Medulla oblongata (tissue), 1 donor: Measurements from ENCODE around the gene OPN1MW3.
"Not testable (repeated sequence)": the region's sequence is repeated elsewhere in the genome, so short reads cannot be mapped to it uniquely, and the experiment has no call there.

ENCODE experiments used
- DNase-seq: peaks from one replicate; pipeline ENCODE4 v3.0.0-alpha.2; 2015; ENCODE audit errors: extremely low spot score

Gene OPN1MW3

GRCh38 chrX:154296731-154297130, 39.3 kb downstream of the OPN1MW3 start:
- DNase-seq = no peak

GRCh38 chrX:154298312-154298711, 40.9 kb downstream of the OPN1MW3 start:
- no peak for DNase-seq

DNA sequence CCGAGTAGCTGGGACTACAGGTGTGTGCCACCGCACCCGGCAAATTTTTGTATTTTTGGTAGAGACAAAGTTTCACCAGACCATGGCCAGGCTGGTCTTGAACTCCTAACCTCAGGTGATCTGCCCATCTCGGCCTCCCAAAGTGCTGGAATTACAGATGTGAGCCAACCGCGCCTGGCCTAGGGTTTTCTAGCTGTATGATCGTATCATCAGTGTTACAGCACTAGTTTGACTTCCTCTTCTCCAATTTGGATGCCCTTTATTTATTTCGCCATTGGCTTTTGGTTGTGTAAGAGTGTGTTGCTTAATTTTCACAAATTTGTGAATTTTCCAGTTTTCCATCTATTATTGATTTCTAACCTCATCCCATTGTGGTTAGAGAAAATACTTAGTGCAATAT, 43.4 kb downstream of the OPN1MW3 start:
- no peak for DNase-seq

DNA sequence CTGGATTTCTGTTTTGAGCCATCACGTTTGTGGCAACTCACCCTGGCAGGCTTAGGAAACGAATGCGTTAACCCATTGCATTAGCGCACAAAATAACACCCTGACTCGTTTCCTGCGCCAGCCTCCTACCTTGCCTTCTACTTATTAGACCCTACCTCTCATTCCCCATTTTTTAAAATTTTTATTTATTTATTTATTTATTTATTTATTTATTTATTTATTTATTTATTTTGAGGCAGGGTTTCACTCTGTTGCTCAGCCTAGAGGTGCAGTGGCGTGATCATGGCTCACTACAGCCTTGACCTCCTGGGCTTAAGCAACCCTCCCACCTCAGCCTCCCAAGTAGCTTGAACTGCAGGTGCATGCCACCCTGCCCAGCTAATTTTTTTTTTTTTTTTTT, 45.6 kb downstream of the OPN1MW3 start:
- not testable (repeated sequence) for DNase-seq

GRCh38 chrX:154303476-154303875, 46.1 kb downstream of the OPN1MW3 start:
- DNase-seq = no peak

DNA sequence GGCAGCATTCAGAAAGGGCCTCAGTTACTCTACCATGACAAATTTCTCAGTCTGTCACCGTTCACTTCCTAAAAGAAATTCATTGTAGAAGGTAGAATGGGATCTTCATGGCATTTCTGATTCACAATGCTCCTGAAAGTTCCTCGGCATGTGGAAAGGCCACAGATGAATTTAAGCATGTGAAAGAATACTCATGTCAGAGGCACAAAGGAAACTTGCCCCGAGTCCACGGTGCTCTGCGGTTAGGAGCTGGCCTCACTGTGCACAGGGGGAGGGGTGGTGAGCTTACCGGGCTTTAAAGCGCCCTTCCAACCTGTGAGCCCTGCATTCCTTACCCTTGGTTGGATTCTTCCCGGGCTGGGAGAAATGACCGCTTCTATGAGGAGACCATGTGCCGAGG, 47.5 kb downstream of the OPN1MW3 start:
- DNase-seq = no peak

DNA sequence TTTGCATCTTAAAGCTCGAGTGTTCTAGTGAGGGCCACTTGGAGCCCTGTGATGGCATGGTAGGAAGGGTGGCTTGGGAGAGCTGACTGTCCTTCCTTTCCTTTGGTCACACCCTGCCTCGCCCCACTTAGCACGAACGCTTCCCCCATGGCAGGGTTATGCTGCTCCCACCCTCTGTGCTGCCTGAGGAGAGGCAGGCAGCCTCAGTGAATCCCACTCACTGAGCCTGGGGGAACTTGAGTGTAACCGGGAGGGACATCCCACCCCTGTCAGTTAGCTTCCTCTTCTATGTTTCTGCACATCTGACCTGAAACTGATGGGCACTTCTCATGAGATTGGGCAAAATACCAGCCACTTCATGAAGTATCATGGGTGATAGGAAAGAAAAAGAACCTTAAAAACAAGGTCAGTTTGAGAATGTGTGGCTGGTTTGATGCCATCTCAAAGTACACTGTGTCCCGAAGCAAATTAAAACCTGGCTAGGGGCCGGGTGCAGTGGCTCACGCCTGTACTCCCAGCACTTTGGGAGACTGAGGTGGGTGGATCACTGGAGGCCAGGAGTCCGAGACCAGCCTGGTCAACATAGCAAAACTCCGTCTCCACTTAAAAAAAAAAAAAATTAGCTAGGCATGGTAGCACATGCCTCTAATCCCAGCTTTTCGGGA, 48.3 kb downstream of the OPN1MW3 start:
- DNase-seq = no peak

DNA sequence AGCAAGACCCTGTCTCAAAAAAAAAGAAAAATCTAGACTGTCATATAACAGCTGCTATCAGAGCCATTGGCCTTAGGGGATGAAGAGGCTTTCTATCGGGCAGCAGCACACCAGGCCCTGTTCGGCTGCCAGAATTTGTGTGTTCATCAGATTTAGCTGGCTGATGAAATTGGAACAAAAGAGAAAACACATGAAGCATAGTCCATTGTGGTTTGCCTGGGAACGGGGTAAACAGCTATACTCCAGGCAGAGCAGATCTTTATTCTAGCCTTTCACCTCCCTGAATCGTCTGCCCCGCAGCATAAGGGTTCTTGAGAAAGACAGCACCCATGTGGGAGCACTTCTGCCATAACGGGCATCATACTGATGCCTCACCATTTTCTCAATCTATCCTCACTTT, 49.8 kb downstream of the OPN1MW3 start:
- DNase-seq = no peak

DNA sequence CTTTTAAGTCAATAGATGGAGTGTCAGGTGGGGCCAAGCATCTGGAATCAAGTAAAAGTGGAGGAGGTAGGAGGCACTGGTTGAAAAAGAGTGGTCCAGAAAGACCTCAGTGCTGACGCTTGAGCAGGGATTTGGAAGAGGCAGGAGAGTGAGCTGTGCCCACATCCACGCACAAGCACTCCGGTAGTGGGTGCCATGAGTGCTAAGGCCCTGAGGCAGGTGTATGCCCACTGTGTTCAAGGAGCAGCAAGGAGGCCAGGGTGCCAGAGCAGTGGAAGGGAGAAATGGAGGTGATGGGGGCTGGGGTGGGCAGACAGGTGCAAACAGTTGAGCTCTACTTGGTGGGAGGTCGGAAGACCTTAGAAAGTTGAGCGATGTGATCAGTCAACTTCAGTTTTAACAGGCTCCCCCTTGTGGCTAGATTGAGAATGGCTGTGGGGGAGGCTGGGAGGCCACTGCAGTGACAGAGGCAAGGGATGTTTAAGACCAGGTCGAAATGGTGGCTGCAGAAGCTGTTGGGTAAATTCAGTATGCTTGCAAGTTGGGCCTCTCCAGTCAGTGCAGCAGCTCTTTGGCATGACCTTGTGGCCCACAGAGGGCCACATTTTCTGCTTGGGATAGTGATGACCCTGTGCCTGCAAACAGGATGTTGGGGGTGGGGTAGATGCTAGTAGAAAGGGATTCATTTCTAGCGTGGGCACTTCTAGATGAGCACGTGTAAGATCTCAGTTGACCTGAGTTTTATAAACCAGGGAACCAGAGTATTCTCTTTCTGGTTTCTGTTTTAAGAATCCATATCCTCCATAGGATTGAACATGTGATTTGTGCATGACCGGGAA, 50.9 kb downstream of the OPN1MW3 start:
- peak; percentile 46 for DNase-seq

DNA sequence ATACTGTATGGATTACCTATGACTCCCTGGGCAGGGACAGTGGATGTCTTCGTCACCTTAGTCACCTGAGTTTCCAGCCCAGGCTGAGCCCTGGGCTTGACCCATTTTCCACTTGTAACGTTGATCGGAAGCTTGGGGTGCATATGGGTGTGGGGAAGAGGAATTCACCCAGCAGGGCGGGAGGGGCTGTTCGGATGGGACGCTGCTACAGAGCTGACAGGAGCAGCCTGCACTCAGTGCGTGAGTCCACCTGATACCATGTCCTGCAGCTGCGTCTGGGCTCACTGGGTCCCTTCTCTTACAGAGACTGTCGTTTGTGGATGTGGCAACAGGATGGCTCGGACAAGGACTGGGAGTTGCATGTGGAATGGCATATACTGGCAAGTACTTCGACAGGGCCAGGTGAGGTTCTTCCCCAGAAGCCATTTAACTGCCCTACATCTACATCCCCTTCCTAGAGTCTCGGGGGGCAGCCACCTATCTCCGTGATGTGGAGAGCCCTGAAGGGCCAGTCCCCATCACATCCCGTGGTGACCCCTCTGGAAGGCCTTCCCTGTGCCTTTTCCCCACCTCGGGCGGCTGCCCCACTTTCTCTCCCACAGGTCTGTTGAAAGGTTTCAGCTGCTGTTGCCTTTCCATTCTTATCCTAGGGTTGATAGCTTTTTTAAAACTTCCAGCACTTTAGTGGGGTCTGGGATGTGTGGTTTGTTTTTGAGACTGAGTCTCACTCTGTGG, 51.8 kb downstream of the OPN1MW3 start:
- no peak for DNase-seq

GRCh38 chrX:154310616-154311536, 53.5 kb downstream of the OPN1MW3 start:
- DNase-seq = no peak

DNA sequence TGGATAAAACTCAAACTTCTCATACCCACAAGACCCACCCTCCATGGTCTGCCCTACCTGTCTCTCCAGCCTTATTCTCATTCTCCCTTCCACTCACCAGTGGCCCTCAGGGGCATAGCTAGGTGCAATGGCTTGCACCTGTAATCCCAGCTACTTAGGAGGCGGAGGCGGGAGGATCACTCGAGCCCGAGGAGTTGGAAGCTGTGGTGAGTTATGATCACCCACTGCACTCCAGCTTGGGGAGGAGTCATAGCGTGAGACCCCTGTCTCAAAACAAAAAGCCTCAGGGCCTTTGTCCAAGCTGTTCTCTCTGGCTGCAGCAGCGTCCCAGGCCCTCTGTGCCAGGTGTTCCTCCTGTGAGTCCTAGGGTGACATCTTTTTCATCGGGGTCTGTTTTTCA, 54.7 kb downstream of the OPN1MW3 start:
- no peak for DNase-seq

GRCh38 chrX:154313147-154313546, 55.8 kb downstream of the OPN1MW3 start:
- DNase-seq = no peak

DNA sequence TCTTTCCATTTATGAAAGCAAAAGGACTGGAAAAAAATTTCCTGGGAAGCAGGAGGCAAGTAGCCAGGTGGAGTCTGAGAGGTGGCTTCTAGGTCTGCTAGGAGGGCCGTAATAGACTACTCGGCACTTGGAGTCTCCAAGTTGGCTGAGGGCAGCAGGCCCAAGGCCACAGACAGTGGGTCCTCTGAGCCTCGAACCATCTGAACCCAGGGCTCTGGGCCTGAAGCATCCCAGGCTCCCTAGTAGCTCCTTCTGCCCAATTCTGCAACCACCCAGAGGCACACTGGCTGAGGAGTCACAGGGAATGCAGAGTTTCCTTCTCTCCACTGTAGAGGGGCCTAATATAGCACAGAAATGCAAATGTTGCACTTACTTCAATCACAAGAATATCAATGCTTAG, 58.0 kb downstream of the OPN1MW3 start:
- no peak for DNase-seq

- no peak for DNase-seq
Observed at GRCh38 chrX:154317391-154317995, 60.1 kb downstream of the OPN1MW3 start.

- no peak for DNase-seq
Observed at GRCh38 chrX:154320406-154320805, 63.0 kb downstream of the OPN1MW3 start.
